Right lobe of liver (tissue), 4 donors: ENCODE measurements around the gene SLC17A8.

Experiments
- CTCF ChIP-seq, 4 donors: fragments of 200-600 bp in 3 of 4; fragments of 450-650 bp in 1 of 4; IDR thresholded peaks; one replicate each; pipeline versions ENCODE4 v1.5.1 to v1.8.0; 2016 to 2022; ENCODE audit warnings: antibody characterized with exemption in 4 of 4, mild to moderate bottlenecking in 2 of 4
- POLR2A ChIP-seq: fragments of 450-650 bp; IDR thresholded peaks from one replicate; pipeline ENCODE4 v1.6.1; 2017; ENCODE audit warnings: antibody characterized with exemption, mild to moderate bottlenecking
- donor health status: DM: no; HTN: no; CAD: no.
- donor health status: DM: no; HTN: no; CAD: no.
- donor health status: DM: no; HTN: yes; CAD: no.

- no peak for TF ChIP-seq CTCF (IDR thresholded peaks at IDR 0.05)
- no peak for TF ChIP-seq POLR2A
Measured at GRCh38 chr12:100395811-100396210, 38.9 kb downstream of the SLC17A8 start.
